Activated CD8-positive, alpha-beta memory T cell treated with anti-CD3 and anti-CD28 coated beads, Interleukin-2, amount 50 U/mL, for 4 hours (primary cell): Measurements from ENCODE around the gene PTPRG.
A peak's percentile ranks its signal among the peaks of the same experiment; 100 is the strongest.

ENCODE experiments used
- DNase-seq: peaks from one replicate; pipeline ENCODE4 v3.0.0-alpha.2; 2020

The PTPRG gene

GRCh38 chr3:61875976-61876671 is 314.8 kb downstream of the PTPRG start:
- DNase-seq: no peak

DNA sequence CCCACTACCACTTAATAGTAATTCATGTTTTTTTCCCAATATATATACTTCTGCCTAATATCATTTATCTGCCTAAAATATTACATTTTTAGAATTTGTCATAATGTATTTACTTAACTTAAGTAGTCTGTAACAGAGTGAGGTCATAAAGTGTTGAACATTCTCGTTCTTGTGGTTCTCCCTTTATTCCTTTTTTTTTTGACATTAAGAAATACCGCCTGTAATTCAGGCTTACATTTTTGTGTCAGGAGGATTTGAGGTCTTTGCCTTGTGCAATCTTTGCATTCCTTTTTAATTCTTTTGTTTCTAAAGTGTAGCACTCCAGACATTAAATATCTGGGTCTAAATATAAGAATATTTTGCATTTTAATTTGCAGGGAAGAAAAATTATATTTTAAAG is 315.4 kb downstream of the PTPRG start:
- no peak for DNase-seq

GRCh38 chr3:61877359-61878138 is 316.2 kb downstream of the PTPRG start:
- DNase-seq: no peak

DNA sequence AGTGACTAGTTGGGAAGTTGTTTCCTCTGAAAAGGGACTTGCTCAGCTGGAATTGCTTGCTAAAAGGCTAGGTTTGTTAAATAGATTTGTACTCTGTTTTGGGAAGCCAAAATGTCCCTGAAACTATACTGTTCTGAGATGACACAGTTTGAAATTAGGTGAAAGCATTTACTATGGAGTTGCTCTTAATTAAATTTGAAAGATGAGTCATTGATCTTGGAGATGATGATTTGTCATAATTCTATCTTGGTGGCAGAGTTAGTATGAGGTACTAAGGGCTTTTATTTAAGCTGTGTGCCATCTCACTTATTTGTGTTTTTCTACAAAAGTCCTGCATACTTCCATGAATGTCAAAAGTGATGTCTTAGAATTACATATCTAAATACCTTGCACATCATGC is 320.9 kb downstream of the PTPRG start:
- no peak for DNase-seq

DNA sequence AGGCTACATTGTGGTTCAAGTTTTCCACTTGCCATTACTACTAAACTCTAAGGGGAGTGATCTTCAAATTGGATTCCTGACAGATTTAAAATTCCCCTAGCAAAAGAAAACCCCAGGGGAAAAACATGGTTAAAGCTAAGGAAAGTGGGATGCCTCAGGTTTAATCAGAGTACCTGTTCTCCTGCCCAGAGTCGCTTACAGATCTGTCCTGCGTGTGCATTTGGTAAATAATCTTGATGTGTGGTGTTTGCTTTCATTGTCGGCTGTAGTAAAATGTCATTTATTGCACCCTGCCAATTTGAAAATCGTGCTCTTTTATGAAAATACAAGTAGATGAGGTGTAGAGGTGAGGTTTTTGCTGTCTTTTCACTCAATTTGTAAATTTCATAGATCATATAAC is 323.4 kb downstream of the PTPRG start:
- no peak for DNase-seq

GRCh38 chr3:61885414-61885813 is 324.0 kb downstream of the PTPRG start:
- DNase-seq: no peak

DNA sequence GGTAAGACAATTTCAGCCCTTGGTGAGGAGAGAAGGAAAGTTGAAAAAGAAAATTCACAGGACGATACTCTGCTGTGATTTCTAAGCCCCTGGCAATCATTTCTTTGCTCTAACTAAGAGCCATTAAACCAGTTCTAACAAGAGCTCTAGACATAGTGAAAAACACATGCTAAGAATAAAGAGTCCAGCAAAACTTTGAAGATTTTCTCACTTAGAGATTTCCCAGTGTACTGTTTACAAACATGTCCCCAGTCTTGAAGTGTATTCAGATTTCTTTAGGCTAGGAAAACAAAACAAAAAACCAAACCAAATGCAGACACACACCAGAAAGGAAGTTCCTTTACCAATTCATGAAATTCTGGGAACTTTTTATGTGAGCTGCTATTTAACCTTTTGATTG is 325.8 kb downstream of the PTPRG start:
- DNase-seq: no peak

GRCh38 chr3:61889259-61889658 is 327.9 kb downstream of the PTPRG start:
- DNase-seq: no peak

GRCh38 chr3:61890167-61890566 is 328.8 kb downstream of the PTPRG start:
- no peak for DNase-seq

DNA sequence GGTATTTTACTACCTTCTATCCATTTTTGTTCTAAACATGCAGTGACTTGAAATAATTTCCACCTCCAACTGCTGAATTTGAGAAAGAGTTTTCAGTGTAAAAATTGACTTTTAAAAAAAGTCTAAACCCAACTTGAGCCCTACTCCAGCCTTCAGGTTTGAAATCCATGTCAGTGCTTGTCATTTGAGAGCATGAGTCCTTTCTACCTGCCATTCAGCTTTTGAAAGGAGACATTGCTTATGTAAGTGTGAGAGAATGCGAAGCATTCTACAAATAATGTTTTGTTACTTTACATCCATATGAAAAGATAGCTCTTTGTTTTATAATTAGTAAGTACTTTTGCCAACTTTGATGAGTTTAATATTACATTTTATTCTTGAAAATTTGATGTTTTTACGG is 329.2 kb downstream of the PTPRG start:
- DNase-seq: no peak

- no peak for DNase-seq
These were observed 331.5 kb downstream of the PTPRG start for GRCh38 chr3:61892891-61893290.

- DNase-seq: no peak
These were observed 332.6 kb downstream of the PTPRG start for GRCh38 chr3:61893840-61894566.

DNA sequence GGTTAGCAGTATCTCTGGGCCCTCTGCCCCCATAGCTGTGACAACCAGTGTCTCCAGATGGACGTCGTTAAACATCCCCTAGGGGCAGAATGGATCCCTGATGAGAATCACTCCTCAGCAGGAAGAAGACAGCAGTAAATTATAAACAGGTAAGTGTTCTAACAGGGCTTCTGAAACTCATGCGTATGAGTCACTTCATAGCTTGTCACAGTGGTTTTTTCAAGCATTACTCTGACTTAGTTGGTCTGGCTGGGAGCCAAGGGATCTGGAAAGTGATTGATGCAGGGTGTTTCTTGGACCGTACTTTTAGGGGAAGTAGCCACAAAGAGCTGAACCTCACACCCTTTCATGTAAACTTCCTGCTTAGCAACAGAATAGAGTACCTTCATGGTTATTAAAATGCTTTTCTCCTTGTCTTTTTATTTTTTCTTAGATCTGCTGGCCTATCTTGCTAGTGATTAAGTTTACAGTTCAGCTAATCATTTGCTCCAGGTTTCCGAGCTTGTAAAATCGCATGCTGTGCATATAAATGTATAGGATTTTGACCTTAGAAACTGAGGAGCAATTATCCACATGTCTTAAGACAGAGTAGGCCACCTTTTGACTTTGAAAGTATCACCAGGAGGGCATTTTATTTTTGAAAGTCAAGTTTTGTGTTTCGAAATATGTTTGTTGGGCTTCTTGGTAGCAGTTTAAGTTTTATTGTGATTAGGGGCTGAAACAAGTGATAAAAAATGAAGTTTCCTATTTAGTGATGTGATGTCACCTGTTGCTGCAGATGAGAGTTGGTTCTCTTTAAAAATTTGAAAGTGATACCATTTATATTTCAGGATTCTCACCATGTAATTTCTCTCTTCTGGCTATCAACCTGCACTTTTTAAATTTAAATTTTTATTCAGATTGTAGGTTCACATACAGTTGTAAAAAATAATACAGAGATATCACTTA is 333.9 kb downstream of the PTPRG start:
- DNase-seq: peak; percentile 24

- DNase-seq: no peak
These were observed 334.9 kb downstream of the PTPRG start for GRCh38 chr3:61896251-61896650.

- no peak for DNase-seq
These were observed 336.5 kb downstream of the PTPRG start for GRCh38 chr3:61897848-61898247.

- DNase-seq: no peak
These were observed 338.5 kb downstream of the PTPRG start for GRCh38 chr3:61899700-61900462.

DNA sequence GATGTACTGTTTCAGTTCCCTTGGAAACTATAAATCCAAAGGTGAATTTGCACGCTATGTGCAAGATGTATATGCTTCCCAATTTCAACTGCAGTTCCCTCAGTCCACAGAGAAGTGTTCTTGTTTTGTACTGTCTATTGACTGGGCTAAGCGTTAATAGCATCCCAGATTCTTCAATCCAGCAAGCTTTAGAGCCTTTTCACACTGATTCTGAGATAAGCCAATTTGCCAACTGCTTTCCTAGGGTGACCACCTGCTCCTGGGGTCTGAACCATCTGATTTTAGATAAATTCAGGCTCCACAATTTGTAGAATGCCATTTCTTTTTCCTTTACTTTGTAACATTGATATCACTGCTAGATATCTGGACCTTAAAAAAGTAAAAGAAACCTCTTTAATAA is 340.1 kb downstream of the PTPRG start:
- DNase-seq: no peak

DNA sequence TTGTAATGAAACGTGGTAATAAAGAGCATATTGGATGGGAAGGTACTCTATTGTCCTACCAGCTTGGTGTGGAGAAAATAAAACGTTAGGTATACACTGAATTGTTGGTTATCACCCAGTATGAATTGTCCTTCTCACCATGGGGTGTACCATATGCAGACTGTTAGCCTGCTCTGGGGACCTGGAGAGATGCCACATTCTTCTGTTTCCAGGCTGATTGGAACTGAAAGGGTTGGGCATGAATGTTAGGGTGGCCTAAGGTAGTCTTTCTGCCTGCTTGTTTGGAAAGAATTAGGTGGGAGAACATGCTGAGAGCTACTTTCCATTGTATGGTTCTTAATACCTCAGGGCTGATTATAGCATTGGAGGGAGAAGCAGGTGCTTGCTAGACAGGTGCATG is 340.6 kb downstream of the PTPRG start:
- DNase-seq: no peak

GRCh38 chr3:61903074-61903473 is 341.7 kb downstream of the PTPRG start:
- DNase-seq: no peak

- no peak for DNase-seq
These were observed 342.7 kb downstream of the PTPRG start for GRCh38 chr3:61903931-61904657.

- no peak for DNase-seq
These were observed 345.9 kb downstream of the PTPRG start for GRCh38 chr3:61907210-61907795.
